ENCODE results near the gene MNX1.

Gene MNX1

DNA sequence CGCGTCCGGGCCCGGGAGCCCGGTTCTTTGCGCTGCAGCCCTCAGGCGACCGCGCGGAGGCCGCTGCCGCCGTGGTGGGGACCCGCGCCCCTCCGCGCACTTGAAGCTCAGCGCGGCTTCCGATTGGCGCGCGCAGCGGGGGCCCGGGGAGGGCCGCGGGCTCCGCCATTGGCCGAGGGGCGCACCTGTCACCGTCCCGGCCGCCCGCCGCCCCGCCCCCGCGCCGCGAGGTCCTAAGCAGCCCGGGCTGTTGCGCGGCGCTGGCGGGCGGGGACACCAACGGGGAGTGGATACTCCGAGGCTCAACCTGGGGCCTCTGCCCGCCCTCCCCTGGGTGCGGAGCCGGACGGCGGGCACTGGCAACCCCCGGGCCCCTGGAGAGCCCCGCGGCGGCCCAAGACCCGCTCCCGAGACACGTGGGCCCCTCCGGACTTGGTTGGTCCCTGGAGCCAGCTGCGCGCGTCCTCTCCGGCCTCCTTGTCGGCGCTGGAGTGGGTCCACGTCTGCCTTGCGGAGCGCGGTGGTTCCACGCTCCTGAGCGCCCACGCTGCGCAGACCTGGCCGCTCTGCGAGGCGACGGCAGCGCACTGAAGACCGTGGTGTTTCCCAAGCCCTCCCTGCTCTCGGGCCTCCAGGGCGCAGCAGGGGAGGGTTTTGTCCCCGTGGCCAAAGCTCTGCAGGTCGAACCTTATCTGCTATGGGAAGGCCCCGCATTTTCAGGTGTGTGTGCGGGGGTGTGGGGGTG, at the start of gene MNX1:
Gene MNX1 (minus strand): TSS at position 76 of the 745 bp plus-strand sequence. CDS start 313 bp downstream, outside the sequence.
- DNase-seq (ENCODE audit: low read depth), result peak; percentile 56

DNA sequence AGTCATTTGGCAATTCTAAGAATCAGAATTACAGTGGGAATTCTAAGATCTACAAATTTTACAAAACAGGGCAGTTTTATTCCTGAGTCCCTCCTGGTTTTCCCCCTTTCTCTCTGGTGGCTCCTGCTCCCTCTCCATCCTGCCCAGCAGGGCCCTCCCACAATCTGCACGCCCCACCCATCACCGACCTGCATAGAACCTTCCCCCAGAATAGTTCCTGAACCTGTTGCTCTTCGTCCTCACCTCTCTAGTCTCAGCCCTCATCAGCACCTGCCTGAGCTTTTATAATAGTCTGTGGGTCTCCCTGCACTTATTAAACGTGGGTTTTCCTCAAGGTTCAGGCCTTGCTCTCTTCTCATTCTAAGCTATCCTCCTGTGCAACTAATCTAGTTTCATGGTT, 49.1 kb upstream of the MNX1 start:
- no peak for DNase-seq (ENCODE audit: low read depth)

GRCh38 chr7:157058701-157059100, 48.2 kb upstream of the MNX1 start:
- DNase-seq (ENCODE audit: low read depth), result no peak

GRCh38 chr7:157058068-157058467, 47.6 kb upstream of the MNX1 start:
- no peak for DNase-seq (ENCODE audit: low read depth)

DNA sequence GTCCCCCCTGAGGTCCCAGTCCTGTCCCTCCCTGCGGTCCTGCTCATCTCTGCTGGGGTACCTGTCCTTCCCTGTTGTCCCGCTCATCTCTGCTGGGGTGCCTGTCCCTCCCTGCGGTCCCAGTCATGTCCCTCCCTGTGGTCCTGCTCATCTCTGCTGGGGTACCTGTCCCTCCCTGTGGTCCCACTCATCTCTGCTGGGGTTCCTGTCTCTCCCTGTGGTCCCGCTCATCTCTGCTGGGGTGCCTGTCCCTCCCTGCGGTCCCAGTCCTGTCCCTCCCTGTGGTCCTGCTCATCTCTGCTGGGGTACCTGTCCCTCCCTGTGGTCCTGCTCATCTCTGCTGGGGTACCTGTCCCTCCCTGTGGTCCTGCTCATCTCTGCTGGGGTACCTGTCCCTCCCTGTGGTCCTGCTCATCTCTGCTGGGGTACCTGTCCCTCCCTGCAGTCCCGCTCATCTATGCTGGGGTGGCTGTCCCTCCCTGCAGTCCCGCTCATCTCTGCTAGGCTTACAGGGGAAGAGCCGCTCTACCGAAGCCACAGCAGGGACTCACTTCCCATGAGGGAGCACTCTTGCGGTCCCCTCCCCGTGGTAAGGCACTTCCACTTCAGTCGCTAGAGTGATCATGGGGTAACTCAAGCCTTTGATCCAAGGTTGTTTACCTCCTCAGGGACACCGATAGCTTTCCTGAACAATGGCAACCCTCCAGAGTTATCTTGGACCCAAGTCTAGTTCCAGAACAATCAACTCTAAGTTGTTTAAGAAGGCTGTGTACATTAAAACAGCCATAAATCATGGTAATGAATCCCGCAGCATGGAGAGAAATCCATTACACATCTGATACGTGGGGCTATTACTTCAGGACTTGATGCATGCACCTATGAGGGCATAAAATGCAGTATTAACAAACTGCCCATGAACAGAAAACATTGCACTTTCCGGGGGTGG, 46.8 kb upstream of the MNX1 start:
- no peak for DNase-seq (ENCODE audit: low read depth)

DNA sequence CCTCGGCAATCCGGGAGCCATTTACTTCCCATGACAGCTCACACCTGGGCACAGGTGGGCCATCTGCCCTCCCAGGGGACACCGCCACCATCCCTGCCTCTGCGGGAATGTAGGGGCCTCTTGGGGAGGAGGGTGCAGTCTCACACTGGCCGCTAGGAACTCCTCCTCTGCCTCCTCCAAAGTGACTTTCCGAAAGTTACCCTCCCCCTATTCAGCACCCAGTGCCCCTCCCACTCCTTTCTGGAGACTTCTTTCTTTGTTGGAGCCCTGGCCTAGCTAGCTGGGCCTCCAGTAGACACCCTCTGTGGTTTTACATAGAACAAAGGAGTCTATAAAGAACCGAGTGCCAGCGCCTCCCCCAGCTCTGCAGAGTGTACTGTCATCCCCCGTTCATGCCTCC, 45.8 kb upstream of the MNX1 start:
- no peak for DNase-seq (ENCODE audit: low read depth)

- DNase-seq (ENCODE audit: low read depth), result no peak
Measured at GRCh38 chr7:157054927-157055326, 44.5 kb upstream of the MNX1 start.

- no peak for DNase-seq (ENCODE audit: low read depth)
Measured at GRCh38 chr7:157053118-157053517, 42.7 kb upstream of the MNX1 start.

DNA sequence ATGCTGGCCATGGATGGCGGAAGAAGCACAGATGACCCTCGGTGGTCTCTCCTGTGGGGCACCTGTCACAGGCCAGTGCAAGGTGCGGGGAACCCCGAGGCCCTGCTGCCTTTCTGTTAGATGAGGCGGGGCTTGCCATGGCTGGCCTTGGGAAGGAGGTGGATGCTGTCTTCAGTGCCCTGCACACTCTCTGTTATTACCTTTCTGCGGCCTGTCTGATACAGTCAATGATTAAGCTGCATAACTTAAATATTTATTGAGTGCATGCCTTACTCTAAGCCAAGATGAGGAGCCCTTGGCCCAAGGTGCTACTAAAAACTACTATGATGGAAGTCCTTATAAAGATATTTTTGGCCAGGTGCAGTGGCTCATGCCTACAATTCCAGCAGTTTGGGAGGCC, 36.7 kb upstream of the MNX1 start:
- DNase-seq (ENCODE audit: low read depth), result no peak

- DNase-seq (ENCODE audit: low read depth), result no peak
Measured at GRCh38 chr7:157046681-157047080, 36.2 kb upstream of the MNX1 start.

DNA sequence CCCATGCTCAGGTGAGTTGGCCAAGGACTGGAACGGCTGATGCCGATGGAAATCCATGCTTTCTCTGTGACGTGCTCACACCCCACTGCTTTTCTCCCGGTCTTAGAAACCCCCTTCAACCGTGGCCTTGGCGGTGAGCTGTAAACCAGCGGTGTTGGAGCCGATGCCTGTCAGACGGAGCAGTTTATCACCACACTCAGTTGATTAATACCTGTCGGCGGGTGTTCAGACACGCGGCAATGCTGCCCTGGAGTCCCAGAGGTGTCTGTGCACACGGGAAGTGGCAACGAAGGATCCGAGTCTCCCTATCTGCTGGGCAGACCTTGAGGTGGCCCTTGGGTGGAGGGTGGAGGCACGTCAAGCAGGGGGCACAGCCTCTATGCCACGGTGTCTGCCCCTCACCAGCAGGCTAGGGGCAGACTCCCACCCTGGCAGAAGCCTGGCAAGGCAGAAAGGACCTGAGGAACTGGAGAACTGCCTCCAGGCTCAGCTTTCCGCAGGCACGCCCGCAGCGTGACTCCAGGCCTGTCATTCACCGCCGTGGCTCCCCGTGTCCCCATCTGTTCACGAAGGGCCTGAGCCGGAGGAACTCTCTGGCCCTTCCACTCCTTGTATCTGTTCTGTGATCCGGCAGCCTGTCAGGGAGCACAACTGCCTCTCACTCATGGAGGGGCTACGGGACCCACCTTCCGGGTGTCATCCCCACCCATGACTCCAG, 34.6 kb upstream of the MNX1 start:
- no peak for DNase-seq (ENCODE audit: low read depth)

DNA sequence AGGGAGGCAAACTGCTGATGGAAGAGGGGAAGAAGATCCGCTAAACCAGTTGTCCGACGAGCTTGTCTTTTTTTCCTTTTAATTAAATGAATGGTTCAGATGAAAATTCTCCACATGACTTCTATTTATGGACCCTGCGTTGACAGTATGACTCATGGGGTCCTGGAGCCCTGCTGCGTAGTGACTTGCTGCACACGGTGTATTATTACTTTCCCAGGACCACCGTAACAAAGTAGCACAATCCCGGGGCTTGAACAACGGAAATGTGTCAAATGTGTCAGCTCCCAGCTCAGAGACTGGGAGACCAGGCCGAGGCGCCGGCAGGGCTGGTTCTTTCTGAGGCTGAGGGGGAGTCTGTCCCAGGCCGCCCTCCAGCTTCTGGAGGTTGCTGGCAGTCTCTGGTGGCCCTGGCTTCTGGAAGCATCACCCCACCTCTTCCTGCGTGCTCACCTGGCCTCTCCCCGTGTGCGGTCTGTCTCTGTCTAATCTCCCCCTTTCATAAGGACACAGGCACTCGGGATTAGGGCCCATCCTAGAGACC, 33.8 kb upstream of the MNX1 start:
- DNase-seq (ENCODE audit: low read depth), result no peak

GRCh38 chr7:157043745-157044144, 33.3 kb upstream of the MNX1 start:
- DNase-seq (ENCODE audit: low read depth), result no peak

DNA sequence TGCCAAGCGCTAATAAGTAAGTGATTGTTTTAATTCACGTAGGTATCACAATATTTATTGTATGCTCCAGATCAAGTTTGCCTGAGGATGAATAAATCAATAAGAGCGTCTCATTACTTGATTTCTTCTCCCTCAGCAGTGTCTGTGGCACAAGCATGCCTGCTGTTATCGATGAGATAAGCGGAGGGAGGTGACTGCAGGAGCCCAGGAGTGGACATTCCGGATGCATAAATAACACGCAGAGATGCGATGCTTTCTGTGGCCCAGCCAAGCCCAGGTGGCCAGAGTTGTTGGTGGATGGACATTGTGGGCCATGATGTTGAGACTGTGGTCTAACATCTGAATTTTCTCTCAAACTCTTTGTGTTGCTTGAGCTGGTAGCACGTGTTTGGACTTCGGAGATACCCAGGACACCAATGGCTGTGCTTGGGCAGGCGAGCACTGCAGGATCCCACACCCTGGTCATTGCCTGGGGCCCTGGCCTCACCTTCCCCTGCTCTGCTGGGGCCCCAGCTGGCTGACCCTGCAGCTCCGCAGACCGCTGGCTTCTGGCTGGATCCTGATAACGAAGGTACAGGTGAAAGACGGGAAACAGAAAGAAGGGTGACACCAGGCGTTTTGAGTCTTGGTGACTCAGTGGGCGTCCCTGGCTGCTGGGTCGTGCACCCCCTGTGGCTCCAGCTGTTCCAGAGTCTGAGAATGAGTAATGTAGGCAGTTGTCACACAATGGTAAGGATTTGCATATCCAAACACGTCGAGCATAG, 31.2 kb upstream of the MNX1 start:
- no peak for DNase-seq (ENCODE audit: low read depth)

DNA sequence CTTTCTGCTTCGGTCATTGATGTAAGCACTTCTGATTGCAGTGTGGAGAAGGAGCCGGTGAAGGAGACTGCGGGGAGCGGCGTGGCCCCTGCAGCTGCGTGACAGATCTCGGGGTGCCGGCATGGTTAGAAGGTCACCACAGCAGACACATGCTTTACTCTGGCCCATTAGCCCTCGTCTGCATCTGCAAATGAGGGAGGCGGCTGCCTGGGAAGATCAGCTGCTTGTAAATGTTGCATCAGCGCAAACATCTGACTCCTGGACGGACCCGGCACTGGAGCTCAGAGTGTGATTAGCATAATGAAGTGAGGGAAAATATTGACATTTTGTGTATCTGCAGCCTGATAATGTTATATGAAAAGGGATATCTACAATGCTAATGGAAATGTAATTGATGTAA, 30.5 kb upstream of the MNX1 start:
- DNase-seq (ENCODE audit: low read depth), result no peak

GRCh38 chr7:157037635-157038034, 27.2 kb upstream of the MNX1 start:
- DNase-seq (ENCODE audit: low read depth), result no peak

- no peak for DNase-seq (ENCODE audit: low read depth)
Measured at GRCh38 chr7:157037028-157037427, 26.6 kb upstream of the MNX1 start.

DNA sequence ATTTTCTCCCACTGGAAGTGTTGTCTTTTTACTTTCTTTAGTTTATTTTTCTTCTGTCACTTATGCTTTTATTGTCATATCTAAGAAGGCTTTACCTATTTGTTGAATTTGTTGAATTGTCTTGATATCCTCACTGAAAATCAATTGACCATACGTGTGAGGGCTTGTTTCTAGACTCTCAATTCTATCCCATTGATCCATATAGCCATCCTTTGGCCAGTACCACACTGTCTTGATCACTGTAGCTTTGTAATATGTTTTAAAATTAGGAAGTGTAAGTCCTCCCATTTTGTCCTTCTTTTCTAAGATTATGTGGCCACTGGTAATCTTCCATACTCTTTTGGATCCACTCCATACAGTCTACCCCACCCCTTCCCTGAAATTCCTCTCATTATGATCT, 25.5 kb upstream of the MNX1 start:
- DNase-seq (ENCODE audit: low read depth), result no peak

- no peak for DNase-seq (ENCODE audit: low read depth)
Measured at GRCh38 chr7:157035302-157035701, 24.8 kb upstream of the MNX1 start.

- no peak for DNase-seq (ENCODE audit: low read depth)
Measured at GRCh38 chr7:157033483-157034473, 23.3 kb upstream of the MNX1 start.
